Gastroesophageal sphincter (tissue), 3 donors: ENCODE data around the gene AFG1L.
"Not testable (repeated sequence)": the region's sequence is repeated elsewhere in the genome, so short reads cannot be mapped to it uniquely, and the experiment has no call there.

Experiments
- CTCF ChIP-seq, 4 experiments: fragments of 200-600 bp in 2 of 4; fragments of 450-650 bp in 2 of 4; sonication (generic) in 1 of 4; IDR thresholded peaks; one replicate each; pipeline ENCODE4 v1.5.1; 2017 to 2019; ENCODE audit warnings: antibody characterized with exemption in 4 of 4, mild to moderate bottlenecking in 2 of 4, moderate library complexity in 2 of 4
- POLR2A ChIP-seq, 2 donors: fragments of 450-650 bp; IDR thresholded peaks; one replicate each; pipeline ENCODE4 v1.6.1; 2017; ENCODE audit warnings: antibody characterized with exemption in 2 of 2, mild to moderate bottlenecking in 2 of 2, moderate library complexity in 1 of 2

DNA sequence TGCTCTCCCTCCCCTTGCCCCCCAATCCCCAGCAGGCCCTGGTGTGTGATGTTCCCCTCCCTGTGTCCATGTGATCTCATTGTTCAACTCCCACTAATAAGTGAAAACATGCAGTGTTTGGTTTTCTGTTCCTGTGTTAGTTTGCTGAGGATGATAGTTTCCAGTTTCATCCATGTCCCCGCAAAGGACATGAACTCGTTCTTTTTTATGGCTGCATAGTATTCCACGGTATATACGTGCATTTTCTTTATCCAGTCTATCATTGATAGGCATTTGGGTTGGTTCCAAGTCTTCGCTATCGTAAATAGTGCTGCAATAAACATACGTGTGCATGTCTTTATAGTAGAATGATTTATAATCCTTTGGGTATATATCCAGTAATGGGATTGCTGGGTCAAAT is 49.8 kb upstream of the AFG1L start:
- not testable (repeated sequence) for TF ChIP-seq CTCF, POLR2A (IDR thresholded peaks at IDR 0.05)
